HG02970 (cell line): ENCODE measurements around the gene YBX3.

Experiments
- ATAC-seq: cut with Tn5 transposase; IDR thresholded peaks from one replicate; pipeline ENCODE4 v1.9.1; 2021; ENCODE audit warnings: mild to moderate bottlenecking, moderate library complexity, moderate number of reproducible peaks; ENCODE audit not compliant: unreplicated experiment, low FRiP score

YBX3 gene

DNA sequence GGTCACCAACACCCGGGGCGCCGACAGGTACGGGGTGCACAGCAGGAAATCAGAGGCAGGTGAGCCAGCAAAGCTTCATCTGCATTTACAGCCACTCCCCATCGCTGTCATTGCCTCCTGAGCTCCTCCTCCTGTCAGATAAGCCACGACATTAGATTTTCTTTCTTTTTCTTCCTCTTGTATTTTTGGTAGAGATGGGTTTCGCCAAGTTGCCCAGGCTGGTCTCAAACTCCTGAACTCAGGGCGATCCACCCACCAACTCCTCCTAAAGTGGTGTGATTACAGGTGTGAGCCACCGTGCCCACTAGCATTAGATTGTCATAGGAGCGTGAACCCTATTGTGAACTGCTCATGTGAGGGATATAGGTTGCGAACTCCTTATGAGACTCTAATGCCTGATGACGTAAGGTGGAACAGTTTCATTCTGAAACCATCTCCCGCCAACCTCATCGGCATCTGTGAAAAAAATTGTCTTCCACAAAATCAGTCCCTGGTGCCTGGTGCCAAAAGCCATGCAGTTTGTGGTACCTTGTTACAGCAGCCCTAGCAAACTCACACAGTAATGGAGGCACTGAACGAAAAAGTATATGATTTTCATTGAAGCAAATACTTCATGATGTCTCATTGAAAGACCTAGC lies 50.8 kb downstream of the YBX3 start:
- ATAC-seq = no peak

DNA sequence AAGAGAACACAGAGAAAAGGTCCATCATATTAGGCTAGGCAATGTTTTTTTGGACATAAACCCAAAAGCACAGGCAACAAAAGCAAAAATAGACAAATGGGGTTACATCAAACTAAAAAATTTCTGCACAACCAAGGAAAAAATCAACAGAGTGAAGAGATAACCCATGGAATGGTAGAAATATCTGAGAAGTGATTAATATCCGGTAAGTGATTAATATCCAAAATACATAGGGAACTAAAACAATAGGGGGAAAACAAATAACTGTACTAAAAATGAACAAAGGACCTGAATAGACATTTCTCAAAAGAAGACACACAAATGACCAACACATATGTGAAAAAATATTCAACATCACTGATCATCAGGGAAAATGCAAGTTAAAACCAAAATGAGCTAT lies 53.6 kb downstream of the YBX3 start:
- ATAC-seq = no peak

DNA sequence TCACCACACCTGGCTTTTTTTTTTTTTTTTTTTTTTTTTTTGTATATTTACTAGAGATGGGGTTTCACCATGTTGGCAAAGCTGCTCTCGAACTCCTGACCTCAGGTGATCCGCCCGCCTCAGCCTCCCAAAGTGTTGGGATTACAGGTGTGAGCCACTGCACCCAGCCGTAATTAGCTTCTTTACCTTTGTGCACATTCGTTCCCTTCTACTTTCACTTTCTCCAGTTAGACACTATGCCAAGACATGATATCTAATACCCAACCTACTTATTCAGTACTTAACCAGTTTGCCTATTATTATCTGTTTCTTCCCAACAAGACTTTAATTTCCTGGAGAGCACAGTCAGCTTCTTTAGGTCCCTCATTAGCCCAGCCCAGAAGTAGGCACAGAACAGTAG lies 54.6 kb downstream of the YBX3 start:
- no peak for ATAC-seq

DNA sequence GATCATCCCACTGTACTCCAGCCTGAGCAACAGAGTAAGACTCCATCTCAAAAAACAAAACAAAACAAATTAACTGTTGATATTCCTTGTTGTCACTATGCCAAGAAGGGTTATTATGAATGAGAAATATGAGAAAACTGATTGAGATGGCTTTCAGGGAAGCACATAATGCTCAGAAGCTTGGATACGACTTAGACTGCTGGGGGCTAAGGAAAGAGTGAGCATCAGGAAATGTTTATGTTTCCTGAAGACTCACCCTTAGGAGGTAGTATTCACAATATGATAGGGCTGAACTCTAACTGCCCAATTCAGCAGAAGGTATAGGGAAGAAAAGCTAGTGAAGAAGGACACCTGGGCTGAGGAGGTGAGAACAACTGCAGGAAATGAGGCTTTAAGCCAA lies 55.5 kb downstream of the YBX3 start:
- ATAC-seq = no peak

DNA sequence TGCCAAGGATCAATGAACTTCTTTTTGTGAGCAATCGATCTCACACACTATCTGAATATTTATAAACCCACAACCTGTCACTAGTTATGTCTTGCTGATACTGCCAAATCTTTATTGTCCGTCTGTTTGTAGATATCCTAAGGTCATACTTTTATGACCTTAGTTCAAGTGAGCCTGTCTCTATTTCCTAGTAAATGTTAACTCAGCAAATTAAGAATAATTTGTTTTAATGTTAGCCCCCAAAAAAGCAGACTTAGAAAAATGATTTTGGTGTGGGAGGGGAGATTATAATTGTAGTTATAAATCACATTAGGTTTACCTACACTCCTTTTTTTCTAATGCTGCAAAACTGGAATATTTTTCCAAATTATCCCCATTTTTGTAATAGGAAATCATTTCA lies 58.6 kb downstream of the YBX3 start:
- ATAC-seq = no peak

DNA sequence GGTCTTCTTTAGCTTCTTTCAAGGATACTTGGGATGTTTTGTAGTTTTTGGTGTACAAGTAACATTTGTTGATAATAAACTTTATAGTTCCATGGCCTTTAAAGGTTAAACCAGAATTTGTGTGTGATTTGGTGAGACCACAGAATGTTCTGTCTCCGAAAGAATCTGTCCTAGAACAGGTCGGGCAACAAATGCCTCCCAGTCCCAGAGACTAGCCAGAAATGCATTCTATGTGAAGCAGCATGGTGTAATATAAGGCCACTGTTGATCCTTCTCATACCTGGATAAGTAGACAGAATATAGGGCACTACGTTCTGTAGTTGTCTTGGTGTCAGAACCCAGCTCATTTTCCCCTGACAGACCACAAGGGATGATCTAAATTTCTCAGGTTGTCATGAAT lies 59.3 kb downstream of the YBX3 start:
- ATAC-seq = no peak

DNA sequence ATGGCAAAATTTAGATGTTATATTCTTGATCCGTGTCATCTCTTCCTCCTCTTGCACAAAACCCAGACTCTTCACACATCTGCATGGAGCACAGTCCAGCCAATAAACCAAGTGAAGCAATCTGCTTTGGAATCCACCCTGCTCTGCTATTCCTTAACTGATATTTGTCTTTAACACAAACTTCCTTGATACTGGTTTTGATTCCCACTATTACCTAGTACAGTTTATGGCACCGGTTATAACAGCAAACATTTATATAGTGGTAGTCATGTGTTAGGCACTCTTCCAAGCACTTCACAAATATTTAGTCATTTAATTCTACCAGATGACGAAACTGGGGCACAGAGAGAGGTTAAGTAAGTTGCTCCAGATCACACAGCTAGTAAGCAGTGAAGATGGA lies 61.8 kb downstream of the YBX3 start:
- ATAC-seq = no peak

DNA sequence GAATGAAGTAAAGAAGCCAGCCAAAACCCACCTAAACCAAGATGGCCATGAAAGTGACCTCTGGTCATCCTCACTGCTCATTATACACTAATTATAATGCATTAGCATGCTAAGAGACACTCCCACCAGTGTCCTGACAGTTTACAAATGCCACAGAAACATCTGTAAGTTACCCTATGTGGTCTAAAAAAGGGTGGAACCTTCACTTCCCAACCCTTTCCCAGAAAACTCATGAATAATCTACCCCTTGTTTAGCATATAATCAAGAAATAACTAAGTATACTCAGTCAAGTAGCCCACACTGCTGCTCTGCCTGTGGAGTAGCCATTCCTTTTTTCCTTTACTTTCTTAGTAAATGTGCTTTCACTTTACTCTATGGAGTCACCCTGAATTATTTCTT lies 69.1 kb downstream of the YBX3 start:
- ATAC-seq = no peak

DNA sequence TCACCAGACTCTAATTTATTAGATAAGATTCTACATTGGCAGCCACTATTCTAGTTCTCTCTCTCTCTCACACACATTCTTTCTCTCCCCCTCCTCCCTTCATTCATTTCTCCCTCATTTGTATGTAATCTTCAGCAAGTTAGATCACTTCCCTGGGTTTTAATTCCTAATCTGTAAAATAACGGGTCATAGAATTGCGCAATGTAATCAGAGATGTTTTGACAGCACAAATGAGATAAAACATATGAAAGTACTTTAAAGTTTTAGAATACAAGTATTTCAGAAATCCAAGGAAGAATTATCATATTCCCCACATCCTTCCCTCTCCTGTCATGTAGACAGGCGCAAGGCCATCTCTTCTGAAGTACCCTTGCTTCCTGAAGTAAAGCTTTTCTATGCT lies 70.9 kb downstream of the YBX3 start:
- no peak for ATAC-seq
